Heart left ventricle (tissue), 16 donors: ENCODE measurements around the gene PTTG1IP. TPM values are rescaled to one million over a fixed set of nuclear protein-coding genes. Genes with fewer than 3 reads are reported as not detected.

Source experiments
- ATAC-seq, 4 donors: fragments of 200-7000 bp; cut with Tn5 transposase; one replicate each; pipeline ENCODE4 v1.9.1; 2020 to 2022; ENCODE audit warnings: moderate library complexity in 4 of 4, mild to moderate bottlenecking in 3 of 4, moderate number of reproducible peaks in 1 of 4
- DNase-seq, 5 donors: peaks; one replicate each; pipeline ENCODE4 v3.0.0-alpha.2; 2020
- H3K27ac ChIP-seq, 12 donors: fragments of 200-600 bp; sonication (generic) in 4 of 12; one replicate each; pipeline versions ENCODE4 v1.5.0 to v1.8.0; 2016 to 2022; ENCODE audit warnings: mild to moderate bottlenecking in 2 of 12
- H3K27me3 ChIP-seq, 9 donors: fragments of 200-600 bp; sonication (generic) in 2 of 9; one replicate each; pipeline versions ENCODE4 v1.5.1 to v1.8.0; 2016 to 2022; ENCODE audit warnings: mild to moderate bottlenecking in 3 of 9
- H3K36me3 ChIP-seq, 9 donors: fragments of 200-600 bp; sonication (generic) in 2 of 9; one replicate each; pipeline versions ENCODE4 v1.5.0 to v1.8.0; 2018 to 2022; ENCODE audit warnings: mild to moderate bottlenecking in 2 of 9
- H3K4me1 ChIP-seq, 12 donors: fragments of 200-600 bp; sonication (generic) in 4 of 12; one replicate each; pipeline versions ENCODE4 v1.5.0 to v1.8.0; 2016 to 2022; ENCODE audit warnings: mild to moderate bottlenecking in 3 of 12
- H3K4me3 ChIP-seq, 12 donors: fragments of 200-600 bp; sonication (generic) in 4 of 12; one replicate each; pipeline versions ENCODE4 v1.5.0 to v1.8.0; 2017 to 2022; ENCODE audit warnings: mild to moderate bottlenecking in 9 of 12, moderate library complexity in 4 of 12
- H3K9me3 ChIP-seq, 12 donors: fragments of 200-600 bp; sonication (generic) in 4 of 12; one replicate each; pipeline versions ENCODE4 v1.5.0 to v1.8.0; 2016 to 2022; ENCODE audit warnings: mild to moderate bottlenecking in 1 of 12
- CTCF ChIP-seq, 12 donors: fragments of 200-600 bp; sonication (generic) in 4 of 12; IDR thresholded peaks; one replicate each; pipeline versions ENCODE4 v1.5.0 to v1.8.0; 2018 to 2022; ENCODE audit warnings: antibody characterized with exemption in 12 of 12, mild to moderate bottlenecking in 5 of 12
- POLR2A ChIP-seq, 2 donors: fragments of 450-650 bp; IDR thresholded peaks; one replicate each; pipeline ENCODE4 v1.6.1; 2017; ENCODE audit warnings: antibody characterized with exemption in 2 of 2, mild to moderate bottlenecking in 2 of 2, moderate library complexity in 2 of 2
- WGBS, 4 donors: extraction: QIAGEN DNeasy Blood & Tissue Kit in 2 of 4; methylation state at CpG; one replicate each; pipeline versions ENCODE4 v1.1.5 to v1.1.7; 2013 to 2018; 5-methylcytosine and 5-hydroxymethylcytosine counted together
- intact Hi-C, 10 donors: fragments of 100-400 bp; cut with DNase I; formaldehyde crosslinking; loops; one replicate each; pipeline versions ENCODE4 v1.11.1 to v1.14.2; 2022
- polyA plus RNA-seq, 2 donors: library from polyadenylated mRNA; stranded (reverse); fragments of 200-250 nt; gene quantifications; one replicate each; pipeline ENCODE4 v1.2.3, GENCODE V29; 2013
- total RNA-seq, 9 donors: library from RNA; depleted of rRNA in 2 of 9; stranded (reverse); fragments of >200 nt in 2 of 9; fragmentation: NEBNext Ultra II Directional in 3 of 9; extraction: Animal tissue kit (Norgen Biotek cat#: 25700) in 3 of 9; gene quantifications; one replicate each; pipeline versions ENCODE4 v1.1.0 to v1.2.4, GENCODE V29; 2016 to 2023
- donor health status: ischemic (EF 13 %, LVEDD 7.1; RV severe dilation, severe dysfunction).
- donor health status: healthy with polysubstance abuse.
- donor health status: DM: no; HTN: yes; CAD: no.
- donor health status: DM: no; HTN: no; CAD: no.
- donor health status: ischemic (EF 25% LVEDD 6.9; RV normal size, moderate dysfunction).
- donor health status: ischemic (EF 25% LVEDD 5.7; RV mildly dilated, moderate dysfunction).
- donor health status: healthy.
- donor health status: DM: yes; HTN: yes; CAD: no.
- donor health status: ischemic (EF 35%, LVEDD 5.7; RV mildly dilated, moderate dysfunction).
- donor health status: nonischemic (EF 11% LVEDD 7.7; RV severe dilation, severe dysfunction).
- donor health status: DM: yes; HTN: yes; CAD: no.
- donor health status: PGD.
- donor health status: ischemic (EF 29% LVEDD 5.4; RV normal size, mild dysfunction).
- donor health status: nonischemic (EF 23%, LVEDD 6.1; RV moderate dilation, normal function).

Gene PTTG1IP
- total and polyA plus RNA-seq, 11 donors, result 126 to 319 (median 172) TPM

- peaks cover 0 to 8% (median 4%) of the 10 kb centered on the region in 12 donors for H3K4me1 ChIP-seq
- 86 to 94% (median 91%) methylated on average over 9 to 13 of the region's 13 CpGs for WGBS, 4 donors
- ATAC-seq, result no peak
- H3K36me3 ChIP-seq, result no peaks in the 10 kb centered on the region
- no peaks in the 10 kb centered on the region for H3K9me3 ChIP-seq
- H3K4me3 ChIP-seq, result no peak overlapping the region
- no peak overlapping the region for H3K27ac ChIP-seq
- DNase-seq, result no peak
- no peak for TF ChIP-seq POLR2A (IDR thresholded peaks at IDR 0.05)
- no peak for TF ChIP-seq CTCF (IDR thresholded peaks at IDR 0.05)
- no peaks in the 10 kb centered on the region for H3K27me3 ChIP-seq
- intact Hi-C loops, result no loop called here
These were observed 36.0 kb downstream of the PTTG1IP start for GRCh38 chr21:44837537-44837936.

GRCh38 chr21:44836666-44837471 lies 36.6 kb downstream of the PTTG1IP start:
- DNase-seq, result peak in 1 of 5 donors; percentile 59
- Histone ChIP-seq H3K4me3 (no peak overlapping the region), H3K27me3 (no peaks in the 10 kb centered on the region), H3K36me3 (no peaks in the 10 kb centered on the region), H3K9me3 (no peaks in the 10 kb centered on the region), H3K27ac (no peak overlapping the region), H3K4me1 (peaks cover 0 to 8% (median 4%) of the 10 kb centered on the region in 12 donors)
- intact Hi-C loops, result no loop called here
- 62 to 78% (median 66%) methylated on average over 17 to 37 of the region's 37 CpGs for WGBS, 4 donors
- peak; percentile 69 to 85 (median 76) for ATAC-seq
- TF ChIP-seq CTCF (IDR thresholded peaks at IDR 0.05) (no peak), POLR2A (IDR thresholded peaks at IDR 0.05) (no peak)

DNA sequence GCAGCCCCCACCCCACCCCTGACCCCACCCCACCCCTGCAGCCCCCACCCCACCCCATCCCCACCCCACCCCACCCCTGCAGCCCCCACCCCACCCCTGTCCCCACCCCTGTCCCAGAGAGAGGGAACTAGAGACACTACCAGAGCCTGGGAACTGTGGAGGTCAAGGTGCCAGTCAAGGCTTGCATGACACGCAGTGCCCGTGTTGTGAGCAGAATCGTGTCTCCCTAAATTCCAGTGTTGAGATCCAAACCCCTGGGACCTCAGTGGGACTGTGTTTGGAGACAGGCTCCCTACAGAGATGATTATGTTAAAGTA lies 37.2 kb downstream of the PTTG1IP start:
- H3K27ac ChIP-seq, result no peak overlapping the region
- WGBS, 4 donors, result 0 to 54% (median 36%) methylated on average over 1 to 3 of the region's 3 CpGs; no CpG with 5 or more reads in 1 of the 4 donors
- DNase-seq (no peak), ATAC-seq (no peak)
- H3K36me3 ChIP-seq, result no peaks in the 10 kb centered on the region
- TF ChIP-seq CTCF (IDR thresholded peaks at IDR 0.05), result no peak
- TF ChIP-seq POLR2A (IDR thresholded peaks at IDR 0.05), result no peak
- no peak overlapping the region for H3K4me3 ChIP-seq
- no peaks in the 10 kb centered on the region for H3K27me3 ChIP-seq
- H3K4me1 ChIP-seq, result peaks cover 0 to 8% (median 4%) of the 10 kb centered on the region in 12 donors
- no peaks in the 10 kb centered on the region for H3K9me3 ChIP-seq
- intact Hi-C loops, result no loop called here

- ATAC-seq (no peak), DNase-seq (no peak)
- Histone ChIP-seq H3K27ac (no peak overlapping the region), H3K4me3 (no peak overlapping the region), H3K36me3 (no peaks in the 10 kb centered on the region), H3K4me1 (peaks cover 0 to 8% (median 5%) of the 10 kb centered on the region in 12 donors), H3K9me3 (no peaks in the 10 kb centered on the region), H3K27me3 (no peaks in the 10 kb centered on the region)
- 29 to 78% (median 69%) methylated on average over 1 to 8 of the region's 8 CpGs for WGBS, 4 donors
- no peak for TF ChIP-seq POLR2A (IDR thresholded peaks at IDR 0.05)
- TF ChIP-seq CTCF (IDR thresholded peaks at IDR 0.05), result no peak
- intact Hi-C loops, result no loop called here
These were observed 37.9 kb downstream of the PTTG1IP start for GRCh38 chr21:44835647-44835973.
